ENCODE results near the gene BIRC3.
"Not testable (repeated sequence)": the region's sequence is repeated elsewhere in the genome, so short reads cannot be mapped to it uniquely, and the experiment has no call there.

Gene BIRC3

GRCh38 chr11:102295045-102295444 lies 22.2 kb upstream of the BIRC3 start:
- Histone ChIP-seq H3K14ac (ENCODE audit: low read length) (no peak overlapping the region), H2BK5ac (ENCODE audit: low read depth, low read length, poor library complexity) (no peak overlapping the region), H4K91ac (ENCODE audit: low read depth, low read length) (no peak overlapping the region), H3K4me1 (ENCODE audit: control insufficient read depth in 1 of 2, insufficient read depth in 2 of 2, low read length in 2 of 2) (no peaks in the 10 kb centered on the region), H2AK5ac (ENCODE audit: low read length) (no peak overlapping the region), H2AFZ (ENCODE audit: insufficient read depth, low read length, poor library complexity) (no peak overlapping the region), H2BK12ac (ENCODE audit: low read length) (no peak overlapping the region), H3K9ac (ENCODE audit: low read length) (no peak overlapping the region), H3K79me1 (ENCODE audit: low read length) (no peaks in the 10 kb centered on the region), H3K27me3 (ENCODE audit: insufficient read depth, low read length) (no peaks in the 10 kb centered on the region), H4K8ac (ENCODE audit: low read depth, low read length) (no peak overlapping the region), H3K23ac (ENCODE audit: low read length) (no peak overlapping the region), H3K18ac (ENCODE audit: low read length) (no peak overlapping the region), H3K4me3 (ENCODE audit: low read depth, low read length) (no peak overlapping the region), H2BK120ac (ENCODE audit: insufficient read depth, low read length, poor library complexity) (no peak overlapping the region), H3K9me3 (ENCODE audit: insufficient read depth, low read depth, low read length) (no peaks in the 10 kb centered on the region), H3K36me3 (ENCODE audit: control insufficient read depth in 1 of 2, insufficient read depth in 2 of 2, low read length in 2 of 2) (no peaks in the 10 kb centered on the region), H3K27ac (ENCODE audit: low read depth, low read length) (no peak overlapping the region), H4K12ac (ENCODE audit: low read depth, low read length) (no peak overlapping the region), H3K4me2 (ENCODE audit: low read length) (no peak overlapping the region), H3K79me2 (ENCODE audit: control insufficient read depth, insufficient read depth, low read length, poor library complexity) (no peaks in the 10 kb centered on the region), H3K4ac (ENCODE audit: low read depth, low read length) (no peak overlapping the region)
- WGBS (ENCODE audit: extremely low coverage, insufficient coverage, insufficient read length): no CpG with 5 or more reads among the region's 2 CpGs
- DNase-seq: no peak

DNA sequence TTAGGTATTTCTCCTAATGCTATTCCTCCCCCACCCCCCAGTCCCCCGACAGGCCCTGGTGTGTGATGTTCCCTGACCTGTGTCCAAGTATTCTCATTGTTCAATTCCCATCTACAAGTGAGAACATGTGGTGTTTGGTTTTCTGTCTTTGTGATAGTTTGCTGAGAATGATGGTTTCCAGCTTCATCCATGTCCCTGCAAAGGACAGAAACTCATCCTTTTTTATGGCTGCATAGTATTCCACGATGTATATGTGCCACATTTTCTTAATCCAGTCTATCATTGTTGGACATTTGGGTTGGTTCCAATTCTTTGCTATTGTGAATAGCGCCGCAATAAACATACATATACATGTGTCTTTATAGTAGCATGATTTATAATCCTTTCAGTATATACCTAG lies 20.5 kb upstream of the BIRC3 start:
- not testable (repeated sequence) for DNase-seq; H2AFZ ChIP-seq (ENCODE audit: insufficient read depth, low read length, poor library complexity); H4K8ac ChIP-seq (ENCODE audit: low read depth, low read length); H3K14ac ChIP-seq (ENCODE audit: low read length); H2BK12ac ChIP-seq (ENCODE audit: low read length); H3K23ac ChIP-seq (ENCODE audit: low read length); H3K4me1 ChIP-seq (ENCODE audit: control insufficient read depth in 1 of 2, insufficient read depth in 2 of 2, low read length in 2 of 2); H3K4me2 ChIP-seq (ENCODE audit: low read length); H3K4me3 ChIP-seq (ENCODE audit: low read depth, low read length); H2AK5ac ChIP-seq (ENCODE audit: low read length); H3K27me3 ChIP-seq (ENCODE audit: insufficient read depth, low read length); H4K12ac ChIP-seq (ENCODE audit: low read depth, low read length); H3K79me2 ChIP-seq (ENCODE audit: control insufficient read depth, insufficient read depth, low read length, poor library complexity); H2BK5ac ChIP-seq (ENCODE audit: low read depth, low read length, poor library complexity); H3K9ac ChIP-seq (ENCODE audit: low read length); H3K36me3 ChIP-seq (ENCODE audit: control insufficient read depth in 1 of 2, insufficient read depth in 2 of 2, low read length in 2 of 2); H3K4ac ChIP-seq (ENCODE audit: low read depth, low read length); H4K91ac ChIP-seq (ENCODE audit: low read depth, low read length); H2BK120ac ChIP-seq (ENCODE audit: insufficient read depth, low read length, poor library complexity); H3K18ac ChIP-seq (ENCODE audit: low read length); H3K79me1 ChIP-seq (ENCODE audit: low read length); H3K9me3 ChIP-seq (ENCODE audit: insufficient read depth, low read depth, low read length); H3K27ac ChIP-seq (ENCODE audit: low read depth, low read length)
- WGBS (ENCODE audit: extremely low coverage, insufficient coverage, insufficient read length): no CpG with 5 or more reads among the region's 4 CpGs

GRCh38 chr11:102300837-102301236 lies 16.4 kb upstream of the BIRC3 start:
- not testable (repeated sequence) for H2AK5ac ChIP-seq (ENCODE audit: low read length); H4K91ac ChIP-seq (ENCODE audit: low read depth, low read length); H3K4me2 ChIP-seq (ENCODE audit: low read length); H2BK5ac ChIP-seq (ENCODE audit: low read depth, low read length, poor library complexity); H3K4me1 ChIP-seq (ENCODE audit: control insufficient read depth in 1 of 2, insufficient read depth in 2 of 2, low read length in 2 of 2); H3K4ac ChIP-seq (ENCODE audit: low read depth, low read length); H4K12ac ChIP-seq (ENCODE audit: low read depth, low read length); H3K14ac ChIP-seq (ENCODE audit: low read length); H3K79me2 ChIP-seq (ENCODE audit: control insufficient read depth, insufficient read depth, low read length, poor library complexity); H3K4me3 ChIP-seq (ENCODE audit: low read depth, low read length); H3K18ac ChIP-seq (ENCODE audit: low read length); H3K36me3 ChIP-seq (ENCODE audit: control insufficient read depth in 1 of 2, insufficient read depth in 2 of 2, low read length in 2 of 2); H3K23ac ChIP-seq (ENCODE audit: low read length); H4K8ac ChIP-seq (ENCODE audit: low read depth, low read length); H3K27me3 ChIP-seq (ENCODE audit: insufficient read depth, low read length); H2BK12ac ChIP-seq (ENCODE audit: low read length); H2AFZ ChIP-seq (ENCODE audit: insufficient read depth, low read length, poor library complexity); H3K27ac ChIP-seq (ENCODE audit: low read depth, low read length); H3K9me3 ChIP-seq (ENCODE audit: insufficient read depth, low read depth, low read length); H3K79me1 ChIP-seq (ENCODE audit: low read length); H2BK120ac ChIP-seq (ENCODE audit: insufficient read depth, low read length, poor library complexity); DNase-seq; H3K9ac ChIP-seq (ENCODE audit: low read length)
- no CpG with 5 or more reads among the region's 2 CpGs for WGBS (ENCODE audit: extremely low coverage, insufficient coverage, insufficient read length)

- Histone ChIP-seq H2BK5ac (ENCODE audit: low read depth, low read length, poor library complexity) (no peak overlapping the region), H2AK5ac (ENCODE audit: low read length) (no peak overlapping the region), H3K4me2 (ENCODE audit: low read length) (no peak overlapping the region), H3K79me1 (ENCODE audit: low read length) (no peaks in the 10 kb centered on the region), H2AFZ (ENCODE audit: insufficient read depth, low read length, poor library complexity) (no peak overlapping the region), H3K18ac (ENCODE audit: low read length) (no peak overlapping the region), H4K12ac (ENCODE audit: low read depth, low read length) (no peak overlapping the region), H4K91ac (ENCODE audit: low read depth, low read length) (no peak overlapping the region), H3K9ac (ENCODE audit: low read length) (no peak overlapping the region), H3K4me1 (ENCODE audit: control insufficient read depth in 1 of 2, insufficient read depth in 2 of 2, low read length in 2 of 2) (no peaks in the 10 kb centered on the region), H3K4me3 (ENCODE audit: low read depth, low read length) (no peak overlapping the region), H2BK120ac (ENCODE audit: insufficient read depth, low read length, poor library complexity) (no peak overlapping the region), H3K23ac (ENCODE audit: low read length) (no peak overlapping the region), H3K4ac (ENCODE audit: low read depth, low read length) (no peak overlapping the region), H3K36me3 (ENCODE audit: control insufficient read depth in 1 of 2, insufficient read depth in 2 of 2, low read length in 2 of 2) (no peaks in the 10 kb centered on the region), H3K27me3 (ENCODE audit: insufficient read depth, low read length) (no peaks in the 10 kb centered on the region), H3K79me2 (ENCODE audit: control insufficient read depth, insufficient read depth, low read length, poor library complexity) (no peaks in the 10 kb centered on the region), H3K14ac (ENCODE audit: low read length) (no peak overlapping the region), H3K9me3 (ENCODE audit: insufficient read depth, low read depth, low read length) (peaks cover 2% of the 10 kb centered on the region), H4K8ac (ENCODE audit: low read depth, low read length) (no peak overlapping the region), H3K27ac (ENCODE audit: low read depth, low read length) (no peak overlapping the region), H2BK12ac (ENCODE audit: low read length) (no peak overlapping the region)
- no CpG with 5 or more reads among the region's 1 CpG for WGBS (ENCODE audit: extremely low coverage, insufficient coverage, insufficient read length)
- no peak for DNase-seq
Observed at GRCh38 chr11:102302241-102302640, 15.0 kb upstream of the BIRC3 start.

Measured in trophoblast cell (in vitro differentiated cells and primary cell).